Lower leg skin (tissue), 4 donors: ENCODE results near the gene WNT7A. TPM values are rescaled to one million over a fixed set of nuclear protein-coding genes. Genes with fewer than 3 reads are reported as not detected.

Source experiments
- DNase-seq, 2 donors: peaks; one replicate each; pipeline ENCODE4 v3.0.0-alpha.2; 2019; ENCODE audit warnings: low spot score in 2 of 2
- H3K4me3 ChIP-seq: fragments of 200-600 bp; sonication (generic); 2 replicates; pipeline ENCODE4 v1.5.1; 2017; ENCODE audit warnings: mild to moderate bottlenecking, low read depth; ENCODE audit not compliant: poor library complexity, severe bottlenecking
- POLR2A ChIP-seq, 2 donors: fragments of 450-650 bp; IDR thresholded peaks; one replicate each; pipeline ENCODE4 v1.6.1; 2016 to 2017; ENCODE audit warnings: antibody characterized with exemption in 2 of 2, mild to moderate bottlenecking in 1 of 2, moderate library complexity in 1 of 2
- WGBS, 2 donors: methylation state at CpG; one replicate each; pipeline ENCODE4 v1.1.5; 2018; 5-methylcytosine and 5-hydroxymethylcytosine counted together
- intact Hi-C: fragments of 100-400 bp; cut with DNase I; formaldehyde crosslinking; loops from one replicate; pipeline ENCODE4 v1.15.0; 2023; ENCODE audit warnings: low total_unique reads
- total RNA-seq, 4 donors: library from RNA; depleted of rRNA; stranded (reverse); fragments of >200 nt; gene quantifications; one replicate each; pipeline ENCODE4 v1.1.0, GENCODE V29; 2016
- TF ChIP-seq, protein P1 (sequence below), 3 donors: fragments of 450-650 bp; IDR thresholded peaks; one replicate each; pipeline ENCODE4 v1.5.1; 2016; ENCODE audit warnings: antibody characterized with exemption in 3 of 3, mild to moderate bottlenecking in 3 of 3, moderate library complexity in 2 of 3

Gene WNT7A
- total RNA-seq, 4 donors from 2014 or later = 0.49 to 2.4 (median 0.68) TPM

GRCh38 chr3:13772885-13773745 is 106.8 kb downstream of the WNT7A start:
- no peak for TF ChIP-seq POLR2A (IDR thresholded peaks at IDR 0.05)
- TF ChIP-seq, protein P1, sequence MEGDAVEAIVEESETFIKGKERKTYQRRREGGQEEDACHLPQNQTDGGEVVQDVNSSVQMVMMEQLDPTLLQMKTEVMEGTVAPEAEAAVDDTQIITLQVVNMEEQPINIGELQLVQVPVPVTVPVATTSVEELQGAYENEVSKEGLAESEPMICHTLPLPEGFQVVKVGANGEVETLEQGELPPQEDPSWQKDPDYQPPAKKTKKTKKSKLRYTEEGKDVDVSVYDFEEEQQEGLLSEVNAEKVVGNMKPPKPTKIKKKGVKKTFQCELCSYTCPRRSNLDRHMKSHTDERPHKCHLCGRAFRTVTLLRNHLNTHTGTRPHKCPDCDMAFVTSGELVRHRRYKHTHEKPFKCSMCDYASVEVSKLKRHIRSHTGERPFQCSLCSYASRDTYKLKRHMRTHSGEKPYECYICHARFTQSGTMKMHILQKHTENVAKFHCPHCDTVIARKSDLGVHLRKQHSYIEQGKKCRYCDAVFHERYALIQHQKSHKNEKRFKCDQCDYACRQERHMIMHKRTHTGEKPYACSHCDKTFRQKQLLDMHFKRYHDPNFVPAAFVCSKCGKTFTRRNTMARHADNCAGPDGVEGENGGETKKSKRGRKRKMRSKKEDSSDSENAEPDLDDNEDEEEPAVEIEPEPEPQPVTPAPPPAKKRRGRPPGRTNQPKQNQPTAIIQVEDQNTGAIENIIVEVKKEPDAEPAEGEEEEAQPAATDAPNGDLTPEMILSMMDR (IDR thresholded peaks at IDR 0.05) = no peak
- H3K4me3 ChIP-seq = no peak overlapping the region
- DNase-seq = peak in 1 of 2 donors; percentile 65
- intact Hi-C loops = no loop called here
- WGBS, 2 donors = 88 to 95% methylated on average over 15 to 18 of the region's 18 CpGs

DNA sequence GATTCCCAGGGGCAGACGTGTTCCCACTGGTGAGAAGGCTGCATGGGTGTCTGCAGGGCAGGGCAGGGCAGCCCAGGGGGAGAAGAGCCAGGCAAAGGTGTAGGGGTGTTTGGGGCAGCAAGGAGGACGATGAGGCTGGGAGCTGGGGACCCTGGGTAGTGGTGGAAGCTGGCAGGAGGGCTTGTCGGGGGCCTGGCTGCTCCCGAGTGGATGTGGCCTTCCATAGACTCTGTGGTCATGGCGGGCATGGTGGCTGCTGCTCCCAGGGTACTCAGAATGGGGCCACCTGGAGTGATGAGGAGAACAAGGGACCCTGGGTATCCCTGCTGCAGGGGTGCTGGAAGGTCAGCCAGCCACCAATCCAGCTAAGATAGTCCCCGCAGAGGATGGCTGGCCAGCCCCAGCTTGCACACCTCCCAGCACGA is 107.5 kb downstream of the WNT7A start:
- WGBS, 2 donors = 81 to 85% methylated on average over 3 to 7 of the region's 7 CpGs

GRCh38 chr3:13771496-13771895 is 108.4 kb downstream of the WNT7A start:
- H3K4me3 ChIP-seq = no peak overlapping the region
- peak in 1 of 2 donors; percentile 60 for DNase-seq
- TF ChIP-seq, protein P1 (IDR thresholded peaks at IDR 0.05) = no peak
- no peak for TF ChIP-seq POLR2A (IDR thresholded peaks at IDR 0.05)
- WGBS, 2 donors = 79 to 82% methylated on average over 9 of the region's 9 CpGs
- intact Hi-C loops = no loop called here

More for the DNA sequence above, 107.5 kb downstream of the WNT7A start:
- DNase-seq = peak in 1 of 2 donors; percentile 80
- TF ChIP-seq POLR2A (IDR thresholded peaks at IDR 0.05) = no peak
- TF ChIP-seq, protein P1 (IDR thresholded peaks at IDR 0.05) = no peak
- no peak overlapping the region for H3K4me3 ChIP-seq
- intact Hi-C loops = no loop called here

DNA sequence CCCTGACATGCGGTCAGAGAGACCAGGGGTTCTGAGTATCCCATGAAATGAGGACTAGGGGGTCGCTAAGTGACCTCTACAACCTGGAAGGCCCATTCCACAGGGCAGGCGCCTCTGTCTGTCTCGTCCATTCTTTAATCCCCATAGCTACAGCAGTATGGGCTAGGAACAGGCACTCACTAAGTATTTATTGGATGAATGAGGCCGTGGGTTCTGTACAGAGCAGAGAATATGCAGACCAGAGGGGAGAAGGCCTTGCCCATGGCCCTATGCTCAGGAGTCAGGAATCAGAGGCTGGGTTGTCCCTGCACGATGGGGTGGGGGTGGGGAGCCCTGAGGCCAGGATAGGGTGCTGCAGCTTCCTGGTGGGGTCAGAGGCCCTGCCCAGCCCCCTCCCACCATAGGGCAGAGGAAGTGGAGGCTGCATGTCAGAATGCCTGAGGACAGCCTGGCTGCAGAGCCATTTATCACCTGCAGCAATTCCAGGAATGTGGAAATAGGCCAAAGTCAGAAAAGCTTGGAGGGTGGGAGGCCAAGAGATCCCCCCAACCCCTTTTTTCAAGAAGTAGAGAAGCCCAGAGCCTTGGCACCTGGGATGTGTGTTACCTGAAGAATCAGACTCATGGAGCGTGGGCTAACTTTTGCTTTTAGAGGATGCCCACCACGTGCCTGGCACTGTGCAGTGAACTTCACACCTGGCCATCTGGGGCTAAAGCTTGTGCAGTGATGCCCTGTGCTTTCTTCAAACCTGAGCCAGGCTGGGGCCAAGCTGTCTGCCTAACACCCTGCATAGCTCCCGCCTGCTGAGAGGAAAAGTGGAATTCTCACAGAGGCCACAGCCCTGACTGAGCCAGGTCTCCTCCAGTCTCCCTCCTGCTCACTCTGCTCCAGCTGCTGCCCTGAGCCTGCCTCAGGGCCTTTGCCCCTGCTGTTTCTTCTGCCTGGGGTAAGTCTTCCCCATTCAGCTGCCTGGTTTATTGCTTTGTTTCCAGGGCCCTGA is 109.4 kb downstream of the WNT7A start:
- DNase-seq = peak in 1 of 2 donors; percentile 72
- 73 to 78% methylated on average over 9 of the region's 9 CpGs for whole genome bisulfite sequencing, 2 donors
- intact Hi-C loops = no loop called here
- TF ChIP-seq POLR2A (IDR thresholded peaks at IDR 0.05) = no peak
- TF ChIP-seq, protein P1 (IDR thresholded peaks at IDR 0.05) = no peak
- no peak overlapping the region for H3K4me3 ChIP-seq

GRCh38 chr3:13769422-13769821 is 110.4 kb downstream of the WNT7A start:
- TF ChIP-seq POLR2A (IDR thresholded peaks at IDR 0.05) = no peak
- TF ChIP-seq, protein P1 (IDR thresholded peaks at IDR 0.05) = no peak
- DNase-seq = peak in 1 of 2 donors; percentile 60
- WGBS, 2 donors = 87 to 89% methylated on average over 8 of the region's 8 CpGs
- H3K4me3 ChIP-seq = no peak overlapping the region
- intact Hi-C loops = no loop called here
